PC-9 (cell line): ENCODE measurements around the gene GAB2. TPM values are rescaled to one million over a fixed set of nuclear protein-coding genes. Genes with fewer than 3 reads are reported as not detected.
"Not testable (repeated sequence)": the region's sequence is repeated elsewhere in the genome, so short reads cannot be mapped to it uniquely, and the experiment has no call there.

Experiments
- BruUV-seq: library from RNA; stranded (reverse); fragments of 400-500 nt; replicated peaks from 2 replicates; lab custom pipeline; 2021; lab: Mats Ljungman, UMichigan
- CTCF ChIA-PET: fragments of 300-600 bp; sonication (Branson Sonifier 250); formaldehyde crosslinking; loops from one replicate; lab custom pipeline; 2022; ENCODE audit warnings: antibody characterized with exemption; lab: Charles Lee
- POLR2A ChIA-PET: fragments of 300-600 bp; sonication (Branson Sonifier 250); formaldehyde crosslinking; loops from one replicate; lab custom pipeline; 2022; ENCODE audit warnings: antibody characterized with exemption; ENCODE audit not compliant: unreplicated experiment; lab: Charles Lee
- DNase-seq, 2 experiments: peaks; one replicate each; pipeline versions ENCODE4 v3.0.0 to v3.0.0-alpha.2; 2015 to 2022; ENCODE audit warnings: mixed read lengths in 1 of 2
- H2AFZ ChIP-seq: fragments of 200-600 bp; sonication (generic); 2 replicates; pipeline ENCODE4 v1.8.1; 2017; ENCODE audit warnings: antibody characterized with exemption
- H3F3A ChIP-seq: fragments of 200-600 bp; sonication (generic); 2 replicates; pipeline ENCODE4 v1.8.1; 2017; ENCODE audit warnings: antibody characterized with exemption, mild to moderate bottlenecking, low read depth; ENCODE audit not compliant: insufficient read depth
- H3K27ac ChIP-seq: fragments of 200-600 bp; sonication (generic); 2 replicates; pipeline ENCODE4 v1.6.1; 2016; ENCODE audit warnings: mixed run types
- H3K27me3 ChIP-seq: fragments of 200-600 bp; sonication (generic); 2 replicates; pipeline ENCODE4 v1.6.1; 2016; ENCODE audit warnings: low read depth, mixed run types; ENCODE audit not compliant: insufficient read depth
- H3K36me3 ChIP-seq: fragments of 200-600 bp; sonication (generic); 2 replicates; pipeline ENCODE4 v1.6.1; 2016; ENCODE audit warnings: low read depth, mixed run types
- H3K4me1 ChIP-seq: fragments of 200-600 bp; sonication (generic); replicated peaks from 2 replicates; pipeline ENCODE4 v1.6.1; 2016; ENCODE audit warnings: mixed run types; ENCODE audit not compliant: insufficient read depth
- H3K4me2 ChIP-seq: fragments of 200-600 bp; sonication (generic); 2 replicates; pipeline ENCODE4 v1.6.1; 2017; ENCODE audit warnings: mixed run types
- H3K4me3 ChIP-seq: fragments of 200-600 bp; sonication (generic); 2 replicates; pipeline ENCODE4 v1.6.1; 2016; ENCODE audit warnings: mixed run types
- H3K79me2 ChIP-seq: fragments of 200-600 bp; sonication (generic); 2 replicates; pipeline ENCODE4 v1.6.1; 2017; ENCODE audit warnings: low read depth, mixed run types
- H3K9me2 ChIP-seq: fragments of 200-600 bp; sonication (generic); 2 replicates; pipeline ENCODE4 v1.8.1; 2017; ENCODE audit warnings: mild to moderate bottlenecking; ENCODE audit not compliant: insufficient read depth
- H3K9me3 ChIP-seq: fragments of 200-600 bp; sonication (generic); 2 replicates; pipeline ENCODE4 v1.8.1; 2016; ENCODE audit warnings: low read depth; ENCODE audit not compliant: insufficient read depth
- H4K20me1 ChIP-seq: fragments of 200-600 bp; sonication (generic); 2 replicates; pipeline ENCODE4 v1.8.1; 2017; ENCODE audit not compliant: insufficient read depth
- CTCF ChIP-seq: fragments of 200-600 bp; sonication (generic); conservative IDR thresholded peaks from 2 replicates; pipeline ENCODE4 v1.6.1; 2017; ENCODE audit warnings: mixed run types, antibody characterized with exemption, mild to moderate bottlenecking, moderate library complexity
- EZH2 ChIP-seq: fragments of 200-600 bp; sonication (generic); IDR thresholded peaks from 2 replicates; pipeline ENCODE4 v1.8.0; 2017; ENCODE audit warnings: antibody characterized with exemption, low read depth
- intact Hi-C: fragments of 100-400 bp; cut with micrococcal nuclease; formaldehyde crosslinking; loops from one replicate; pipeline ENCODE4 v1.10.0; 2022; ENCODE audit not compliant: unreplicated experiment
- total RNA-seq: library from RNA; stranded (reverse); gene quantifications from 2 replicates; pipeline ENCODE4 v1.2.3, GENCODE V29; 2021

The GAB2 gene
- total RNA-seq, 1 experiment from 2014 or later = 17.5 TPM

GRCh38 chr11:78224906-78225420, 192.7 kb downstream of the GAB2 start:
- no peak overlapping the region for H2AFZ ChIP-seq
- no peak overlapping the region for H3K4me2 ChIP-seq
- no peak for DNase-seq
- no peaks in the 10 kb centered on the region for H4K20me1 ChIP-seq
- no peak overlapping the region for H3K4me3 ChIP-seq
- H3K9me2 ChIP-seq = no peaks in the 10 kb centered on the region
- no peaks in the 10 kb centered on the region for H3K27me3 ChIP-seq
- 0 out of 2 replicates have a peak, but pooled peaks cover 4% of the 10 kb centered on the region for H3K36me3 ChIP-seq
- no peaks in the 10 kb centered on the region for H3K79me2 ChIP-seq
- no peaks in the 10 kb centered on the region for H3F3A ChIP-seq
- no peaks in the 10 kb centered on the region for H3K9me3 ChIP-seq
- POLR2A ChIA-PET = no interaction called here
- H3K27ac ChIP-seq = no peak overlapping the region
- TF ChIP-seq EZH2 = no peak
- TF ChIP-seq CTCF = no peak
- CTCF ChIA-PET = no interaction called here
- intact Hi-C loops = loop anchor here (5.0 kb wide), 1 partner anchor 588 kb away; the partner anchor contains the start of gene CLNS1A
- BruUV-seq = no TSS peak
- H3K4me1 ChIP-seq = no peaks in the 10 kb centered on the region

GRCh38 chr11:78224506-78224905, 193.1 kb downstream of the GAB2 start:
- H3K36me3 ChIP-seq = 0 out of 2 replicates have a peak, but pooled peaks cover 4% of the 10 kb centered on the region
- no peaks in the 10 kb centered on the region for H3K4me1 ChIP-seq
- H3K27me3 ChIP-seq = no peaks in the 10 kb centered on the region
- no peaks in the 10 kb centered on the region for H3F3A ChIP-seq
- CTCF ChIA-PET = no interaction called here
- H3K9me3 ChIP-seq = no peaks in the 10 kb centered on the region
- DNase-seq = no peak
- no peak overlapping the region for H2AFZ ChIP-seq
- no peak overlapping the region for H3K27ac ChIP-seq
- no peak overlapping the region for H3K4me2 ChIP-seq
- no TSS peak for BruUV-seq
- H3K79me2 ChIP-seq = no peaks in the 10 kb centered on the region
- H4K20me1 ChIP-seq = no peaks in the 10 kb centered on the region
- POLR2A ChIA-PET = no interaction called here
- intact Hi-C loops = no loop called here
- no peaks in the 10 kb centered on the region for H3K9me2 ChIP-seq
- no peak for TF ChIP-seq CTCF
- TF ChIP-seq EZH2 = no peak
- no peak overlapping the region for H3K4me3 ChIP-seq

DNA sequence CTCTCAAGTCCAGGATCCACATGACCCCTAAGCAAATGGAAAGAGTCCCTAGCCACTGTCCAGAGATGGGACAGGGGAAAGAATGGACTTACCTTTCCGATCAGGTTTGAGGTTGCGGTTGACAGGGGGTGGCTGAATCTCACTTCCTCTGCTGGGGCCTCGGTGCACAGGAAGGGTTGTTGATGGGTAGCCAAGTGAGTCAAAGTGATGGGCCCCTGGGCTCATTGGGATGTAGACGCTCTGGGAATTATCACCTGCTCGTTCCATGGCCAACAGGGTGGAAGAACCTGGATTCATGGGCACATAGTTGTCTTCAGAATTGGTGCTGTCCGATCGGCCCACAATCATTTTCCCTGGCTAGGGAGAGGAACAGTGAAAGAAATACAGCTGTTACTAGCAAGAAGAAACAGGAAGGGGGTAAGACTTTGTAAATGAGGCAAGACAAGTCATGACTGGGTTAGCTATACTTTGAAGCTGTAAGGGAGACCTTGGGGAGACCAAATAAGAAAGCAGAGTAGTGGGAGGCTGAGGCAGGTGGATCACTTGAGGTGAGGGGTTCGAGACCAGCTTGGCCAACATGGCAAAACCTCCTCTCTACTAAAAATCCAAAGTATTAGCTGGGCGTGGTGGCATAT, 194.2 kb downstream of the GAB2 start:
- no peaks in the 10 kb centered on the region for H3K79me2 ChIP-seq
- TF ChIP-seq CTCF (no peak), EZH2 (no peak)
- intact Hi-C loops = no loop called here
- H4K20me1 ChIP-seq = no peaks in the 10 kb centered on the region
- H2AFZ ChIP-seq = no peak overlapping the region
- H3K9me3 ChIP-seq = no peaks in the 10 kb centered on the region
- H3K4me2 ChIP-seq = no peak overlapping the region
- H3K27ac ChIP-seq = no peak overlapping the region
- no peaks in the 10 kb centered on the region for H3K27me3 ChIP-seq
- no peak for DNase-seq
- CTCF ChIA-PET = no interaction called here
- no TSS peak for BruUV-seq
- 0 out of 2 replicates have a peak, but pooled peaks cover 4% of the 10 kb centered on the region for H3K36me3 ChIP-seq
- POLR2A ChIA-PET = no interaction called here
- H3K4me1 ChIP-seq = no peaks in the 10 kb centered on the region
- H3F3A ChIP-seq = no peaks in the 10 kb centered on the region
- H3K9me2 ChIP-seq = no peaks in the 10 kb centered on the region
- no peak overlapping the region for H3K4me3 ChIP-seq

DNA sequence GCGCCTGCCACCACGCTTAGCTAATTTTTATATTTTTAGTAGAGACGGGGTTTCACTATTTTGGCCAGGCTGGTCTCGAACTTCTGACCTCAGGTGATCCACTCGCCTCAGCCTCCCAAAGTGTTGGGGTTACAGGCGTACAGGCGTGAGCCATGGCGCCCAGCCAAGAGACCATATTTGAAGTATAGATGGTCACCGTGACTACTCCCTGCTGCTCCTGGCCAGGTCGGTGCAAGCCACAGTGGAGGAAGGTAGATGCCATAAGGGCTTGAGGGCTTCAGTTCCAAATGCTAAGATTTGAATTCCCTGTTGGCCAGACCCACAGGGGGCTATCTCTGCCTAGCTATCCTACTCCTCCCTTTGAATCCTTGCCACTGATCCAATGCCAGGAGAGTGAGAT, 194.9 kb downstream of the GAB2 start:
- H3K27me3 ChIP-seq, H2AFZ ChIP-seq, BruUV-seq, H4K20me1 ChIP-seq, H3K9me3 ChIP-seq, CTCF ChIA-PET, H3K27ac ChIP-seq, H3K4me2 ChIP-seq, H3F3A ChIP-seq, H3K4me1 ChIP-seq, H3K4me3 ChIP-seq, H3K79me2 ChIP-seq, intact Hi-C loops, H3K36me3 ChIP-seq, POLR2A ChIA-PET, H3K9me2 ChIP-seq, DNase-seq: not testable (repeated sequence)
